GM18907 (cell line): ENCODE data around the gene SOS1.
"Not testable (repeated sequence)": the region's sequence is repeated elsewhere in the genome, so short reads cannot be mapped to it uniquely, and the experiment has no call there.

Experiments
- ATAC-seq: cut with Tn5 transposase; IDR thresholded peaks from one replicate; pipeline ENCODE4 v1.9.1; 2021; ENCODE audit warnings: mild to moderate bottlenecking, moderate library complexity; ENCODE audit not compliant: unreplicated experiment

SOS1 gene

DNA sequence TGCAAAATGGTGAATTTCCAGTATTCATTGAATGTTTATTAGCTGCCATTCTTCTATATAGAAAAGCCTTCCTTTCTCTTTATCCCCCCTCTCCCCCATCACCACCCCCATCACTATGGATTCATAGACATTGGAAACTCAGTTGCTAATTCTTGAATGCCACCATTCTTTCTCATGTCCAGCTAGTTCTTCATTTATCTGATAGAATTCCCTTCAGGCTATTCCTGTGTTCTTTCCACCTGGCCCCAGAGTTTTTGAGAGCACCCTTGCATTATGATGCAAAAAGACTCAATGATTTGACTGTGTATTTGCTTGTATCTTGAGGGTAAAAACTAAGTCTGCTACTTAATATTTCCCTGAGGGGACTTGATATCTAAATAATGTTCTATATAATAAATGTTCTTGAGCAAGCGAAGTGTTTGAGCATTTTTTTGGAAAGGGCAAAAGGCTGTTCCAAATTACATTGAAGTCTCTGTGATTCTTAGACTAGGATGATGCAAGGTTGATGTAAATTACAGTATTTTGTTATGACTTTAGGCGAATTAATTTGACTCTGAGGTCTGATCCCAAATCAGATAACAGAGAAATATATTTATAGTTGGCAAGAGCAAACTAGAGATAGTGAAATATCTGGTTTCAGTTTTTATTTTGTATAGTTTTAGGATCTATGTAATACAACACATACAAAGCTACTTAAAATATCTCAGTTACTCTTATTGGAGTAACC is 18.8 kb upstream of the SOS1 start:
- ATAC-seq = no peak

GRCh38 chr2:39138837-39139211 is 18.0 kb upstream of the SOS1 start:
- ATAC-seq = no peak

DNA sequence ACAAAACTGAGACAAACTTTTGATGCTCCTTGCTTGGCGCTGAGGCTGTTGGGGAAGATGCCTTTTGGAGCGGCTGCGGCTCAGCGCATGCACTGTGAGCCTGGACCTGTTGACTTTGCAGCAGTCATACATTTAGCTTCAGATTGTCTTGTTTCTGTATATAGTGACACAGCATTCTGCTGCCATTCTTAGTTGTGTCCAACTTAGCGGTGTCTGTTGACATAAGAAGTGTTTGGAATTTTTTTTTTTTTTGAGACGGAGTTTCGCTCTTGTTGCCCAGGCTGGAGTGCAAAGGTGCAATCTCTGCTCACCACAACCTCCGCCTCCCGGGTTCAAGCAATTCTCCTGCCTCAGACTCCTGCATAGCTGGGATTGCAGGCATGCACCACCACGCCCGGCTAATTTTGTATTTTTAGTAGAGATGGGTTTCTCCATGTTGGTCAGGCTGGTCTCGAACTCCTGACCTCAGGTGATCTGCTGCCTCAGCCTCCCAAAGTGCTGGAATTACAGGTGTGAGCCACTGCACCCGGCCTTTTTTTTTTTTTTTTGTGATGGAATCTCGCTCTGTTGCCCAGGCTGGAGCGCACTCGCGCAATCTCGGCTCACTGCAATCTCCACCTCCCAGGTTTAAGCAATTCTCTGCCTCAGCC is 17.5 kb upstream of the SOS1 start:
- not testable (repeated sequence) for ATAC-seq

- ATAC-seq = no peak
Observed at GRCh38 chr2:39136799-39137198, 15.9 kb upstream of the SOS1 start.

- no peak for ATAC-seq
Observed at GRCh38 chr2:39135690-39136259, 14.9 kb upstream of the SOS1 start.

DNA sequence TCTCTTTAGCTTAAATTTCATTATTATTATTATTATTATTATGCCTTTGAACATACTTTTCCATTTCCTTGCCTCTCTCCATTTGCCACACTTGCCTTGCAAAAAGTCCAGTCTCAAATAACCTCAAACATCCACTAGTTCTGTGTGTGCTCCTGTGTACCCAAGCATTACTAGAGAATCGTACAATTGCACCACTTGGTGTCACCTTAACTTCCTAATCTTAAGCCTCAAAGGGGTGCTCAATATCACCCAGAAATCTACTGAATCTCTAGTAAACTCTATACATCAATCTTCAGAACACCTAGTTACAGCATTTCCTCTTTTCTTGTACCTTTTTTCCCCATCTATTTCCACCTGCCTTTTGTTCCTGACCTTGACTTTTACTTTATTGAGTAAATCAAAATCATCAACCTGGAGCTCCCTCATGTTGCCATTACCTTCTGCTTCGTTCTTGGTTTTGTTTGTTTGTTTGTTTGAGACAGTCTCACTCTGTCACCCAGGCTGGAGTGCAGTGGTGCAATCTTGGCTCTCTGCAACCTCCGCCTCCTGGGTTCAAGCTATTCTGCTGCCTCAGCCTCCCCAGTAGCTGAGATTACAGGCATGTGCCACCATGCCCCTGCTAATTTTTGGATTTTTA is 12.5 kb upstream of the SOS1 start:
- no peak for ATAC-seq

- ATAC-seq = peak; percentile 53
Observed at GRCh38 chr2:39128919-39129391, 8.1 kb upstream of the SOS1 start.

DNA sequence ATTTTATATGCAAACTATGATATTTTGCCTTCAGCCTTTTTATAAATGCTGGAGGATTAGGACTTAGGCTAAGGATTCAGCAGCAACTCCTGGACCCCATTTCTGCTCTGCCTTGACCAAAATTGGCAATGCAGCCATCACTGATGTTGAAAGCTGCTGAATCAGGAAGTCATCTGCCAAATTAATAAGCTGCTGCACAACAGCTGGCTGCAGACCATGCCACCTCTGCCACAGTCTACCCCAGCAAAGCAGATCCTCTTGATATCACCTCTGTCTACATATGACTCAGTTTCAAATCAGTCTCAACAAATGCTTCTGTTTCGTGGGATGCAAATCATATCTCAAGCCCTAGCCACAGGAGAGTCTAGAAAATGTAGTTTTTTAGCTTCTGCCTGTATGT is 7.1 kb upstream of the SOS1 start:
- ATAC-seq = peak; percentile 57

DNA sequence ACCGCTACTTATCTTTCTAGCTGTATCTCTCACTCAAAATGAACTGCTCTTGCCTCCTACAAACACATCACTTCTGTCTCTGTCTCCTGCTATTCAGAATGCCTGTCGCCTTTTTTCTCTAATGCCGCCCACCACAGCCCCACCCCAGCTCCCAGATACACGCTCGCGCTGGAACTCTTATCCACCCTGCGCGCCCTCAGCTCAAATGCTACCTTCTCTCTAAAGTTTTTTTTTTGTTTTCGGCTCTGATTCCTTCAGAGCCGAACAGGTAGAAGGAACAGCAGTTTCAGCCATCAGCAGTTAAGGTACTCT is 3.9 kb upstream of the SOS1 start:
- ATAC-seq = no peak

- ATAC-seq = peak; percentile 64
Observed at GRCh38 chr2:39124000-39124745, 3.3 kb upstream of the SOS1 start.

- ATAC-seq = no peak
Observed at GRCh38 chr2:39123436-39123999, 2.7 kb upstream of the SOS1 start.

- no peak for ATAC-seq
Observed at GRCh38 chr2:39121523-39122063, 742 bp upstream of the SOS1 start.

DNA sequence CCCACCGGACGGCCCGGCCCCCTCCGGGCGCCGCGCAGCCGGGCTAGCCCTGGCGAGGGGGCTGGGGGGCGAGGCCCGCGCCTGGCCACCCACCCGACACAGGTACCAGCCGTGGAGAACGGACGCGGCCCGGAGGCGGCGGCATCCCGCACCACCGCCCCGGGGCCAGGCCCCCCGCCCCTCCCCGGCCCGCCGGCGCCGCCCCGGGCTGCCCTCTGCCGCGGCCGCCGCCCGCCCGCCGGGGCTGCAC is 405 bp downstream of the SOS1 start:
- ATAC-seq = no peak

- peak; percentile 42 for ATAC-seq
Observed at GRCh38 chr2:39119732-39120520, 925 bp downstream of the SOS1 start.

GRCh38 chr2:39118786-39119499 is 1.9 kb downstream of the SOS1 start:
- no peak for ATAC-seq

DNA sequence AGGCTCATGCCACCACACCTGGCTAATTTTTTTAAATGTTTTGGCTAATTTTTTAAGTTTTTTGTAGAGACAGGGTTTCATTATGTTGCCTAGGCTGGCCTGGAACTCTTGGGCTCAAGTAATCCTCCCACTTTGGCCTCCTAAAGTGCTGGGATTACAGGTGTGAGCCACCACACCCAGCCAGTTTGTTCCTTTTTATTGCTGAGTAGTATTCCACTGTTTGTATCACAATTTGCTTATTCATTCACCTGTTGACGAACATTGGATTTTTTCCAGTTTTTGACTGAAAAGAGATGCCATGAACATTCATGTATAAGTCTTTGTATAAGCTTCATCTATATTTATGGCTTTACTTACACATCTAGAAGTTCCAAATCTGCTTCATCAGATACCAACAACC is 5.3 kb downstream of the SOS1 start:
- no peak for ATAC-seq

DNA sequence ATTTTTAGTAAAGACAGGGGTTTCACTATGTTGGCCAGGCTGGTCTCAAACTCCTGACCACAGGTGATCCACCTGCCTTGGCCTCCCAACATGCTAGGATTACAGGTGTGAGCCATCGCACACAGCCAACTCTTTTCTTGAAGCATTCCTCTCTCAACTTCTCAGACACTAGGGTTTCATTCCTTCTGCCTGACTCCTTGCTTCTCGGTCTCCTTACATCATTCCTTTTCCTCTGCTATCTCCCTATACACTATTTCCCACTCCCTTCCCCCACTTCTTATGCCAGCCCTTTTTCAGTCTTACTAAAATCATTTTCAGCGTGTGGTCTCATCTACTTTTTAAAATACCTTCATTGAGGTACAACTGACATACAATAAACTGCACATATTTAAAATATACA is 6.1 kb downstream of the SOS1 start:
- ATAC-seq = no peak

DNA sequence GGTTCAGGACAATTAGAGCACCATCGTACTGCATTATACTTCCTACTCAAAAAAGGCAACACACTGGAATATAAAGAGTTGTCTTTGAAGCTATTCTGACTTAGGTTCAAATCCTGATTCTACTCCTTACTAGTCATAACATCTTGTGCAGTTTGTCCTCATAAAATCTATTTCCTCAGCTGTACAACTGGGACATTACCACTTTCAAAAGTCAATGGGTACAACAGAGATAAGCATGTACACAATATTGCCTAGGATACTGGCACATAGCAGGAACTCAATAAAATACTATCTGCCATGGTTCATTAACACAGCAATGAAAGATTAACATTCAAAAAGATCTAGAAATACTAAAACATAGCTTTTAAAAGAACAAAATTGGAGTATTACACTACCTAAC is 11.3 kb downstream of the SOS1 start:
- ATAC-seq = no peak

DNA sequence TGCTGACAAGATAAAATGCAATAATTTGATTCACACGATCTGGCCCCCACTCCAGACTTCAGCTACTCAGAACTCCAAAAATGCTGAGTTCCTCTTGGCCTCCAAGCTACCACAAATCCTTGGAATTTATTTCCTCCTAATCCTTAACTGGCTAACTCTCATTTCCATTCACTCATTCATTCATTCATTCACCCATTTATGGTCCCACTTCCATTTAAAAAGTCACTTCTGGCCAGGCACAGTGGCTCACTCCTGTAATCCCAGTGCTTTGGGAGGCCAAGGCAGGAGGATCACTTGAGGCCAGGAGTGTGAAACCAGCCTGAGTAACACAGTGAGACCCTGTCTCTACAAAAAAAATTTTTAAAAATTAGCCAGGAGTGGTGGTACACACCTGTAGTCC is 12.5 kb downstream of the SOS1 start:
- no peak for ATAC-seq
